Type B pancreatic cell (in vitro differentiated cells): Measurements from ENCODE around the gene KIR2DL1. TPM values are rescaled to one million over a fixed set of nuclear protein-coding genes. Genes with fewer than 3 reads are reported as not detected.
"Not testable (repeated sequence)": the region's sequence is repeated elsewhere in the genome, so short reads cannot be mapped to it uniquely, and the experiment has no call there.

Experiments
- DNase-seq: peaks from one replicate; pipeline ENCODE4 v3.0.0; 2021; ENCODE audit warnings: mixed read lengths; ENCODE audit not compliant: unreplicated experiment; ENCODE audit errors: extremely low spot score
- H3K27ac Mint-ChIP-seq: 2 replicates; pipeline ENCODE4 v1.8.0; 2021; ENCODE audit warnings: mild to moderate bottlenecking, mixed read lengths
- H3K27me3 Mint-ChIP-seq: 2 replicates; pipeline ENCODE4 v1.8.0; 2021; ENCODE audit warnings: mixed read lengths
- H3K36me3 Mint-ChIP-seq: 2 replicates; pipeline ENCODE4 v1.8.0; 2021; ENCODE audit warnings: mixed read lengths
- H3K4me1 Mint-ChIP-seq: one replicate; pipeline ENCODE4 v1.8.0; 2021; ENCODE audit warnings: mixed read lengths; ENCODE audit not compliant: unreplicated experiment
- H3K4me3 Mint-ChIP-seq: 2 replicates; pipeline ENCODE4 v1.8.0; 2021; ENCODE audit warnings: mild to moderate bottlenecking, mixed read lengths
- H3K9me3 Mint-ChIP-seq: 2 replicates; pipeline ENCODE4 v1.8.0; 2021; ENCODE audit warnings: mixed read lengths
- total RNA-seq: library from RNA; stranded (reverse); gene quantifications from 2 replicates; pipeline ENCODE4 v1.2.1, GENCODE V29; 2021; ENCODE audit warnings: low replicate concordance

The KIR2DL1 gene
- total RNA-seq, 1 donor from 2014 or later, result not detected

- H3K36me3 Mint-ChIP-seq, DNase-seq, H3K27ac Mint-ChIP-seq, H3K27me3 Mint-ChIP-seq, H3K4me1 Mint-ChIP-seq, H3K4me3 Mint-ChIP-seq: not testable (repeated sequence)
- peaks cover 21% of the 10 kb centered on the region for H3K9me3 Mint-ChIP-seq
Observed at GRCh38 chr19:54756204-54757110, 13.1 kb upstream of the KIR2DL1 start.

DNA sequence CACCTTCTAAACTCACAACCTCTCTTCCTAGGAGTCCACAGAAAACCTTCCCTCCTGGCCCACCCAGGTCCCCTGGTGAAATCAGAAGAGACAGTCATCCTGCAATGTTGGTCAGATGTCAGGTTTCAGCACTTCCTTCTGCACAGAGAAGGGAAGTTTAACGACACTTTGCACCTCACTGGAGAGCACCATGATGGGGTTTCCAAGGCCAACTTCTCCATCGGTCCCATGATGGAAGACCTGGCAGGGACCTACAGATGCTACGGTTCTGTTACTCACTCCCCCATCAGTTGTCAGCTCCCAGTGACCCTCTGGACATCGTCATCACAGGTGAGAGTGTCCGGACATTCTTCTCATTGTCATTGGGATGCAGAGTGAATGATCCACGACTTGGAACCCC, 11.0 kb upstream of the KIR2DL1 start:
- not testable (repeated sequence) for H3K27me3 Mint-ChIP-seq, DNase-seq, H3K36me3 Mint-ChIP-seq, H3K27ac Mint-ChIP-seq, H3K4me1 Mint-ChIP-seq, H3K4me3 Mint-ChIP-seq
- H3K9me3 Mint-ChIP-seq, result peaks cover 14% of the 10 kb centered on the region

GRCh38 chr19:54764219-54764618, 5.4 kb upstream of the KIR2DL1 start:
- H3K36me3 Mint-ChIP-seq, H3K27me3 Mint-ChIP-seq, H3K27ac Mint-ChIP-seq, H3K9me3 Mint-ChIP-seq, H3K4me3 Mint-ChIP-seq, H3K4me1 Mint-ChIP-seq, DNase-seq: not testable (repeated sequence)

GRCh38 chr19:54766464-54766863, 3.1 kb upstream of the KIR2DL1 start:
- H3K36me3 Mint-ChIP-seq, H3K9me3 Mint-ChIP-seq, DNase-seq, H3K27me3 Mint-ChIP-seq, H3K4me3 Mint-ChIP-seq, H3K27ac Mint-ChIP-seq, H3K4me1 Mint-ChIP-seq: not testable (repeated sequence)

- peaks cover 25% of the 10 kb centered on the region for H3K9me3 Mint-ChIP-seq
- peak; percentile 52 for DNase-seq
- H3K4me3 Mint-ChIP-seq, H3K4me1 Mint-ChIP-seq, H3K27ac Mint-ChIP-seq, H3K36me3 Mint-ChIP-seq, H3K27me3 Mint-ChIP-seq: not testable (repeated sequence)
Observed at GRCh38 chr19:54770511-54770910, 918 bp downstream of the KIR2DL1 start.

GRCh38 chr19:54771018-54771960, 1.7 kb downstream of the KIR2DL1 start:
- not testable (repeated sequence) for H3K4me3 Mint-ChIP-seq, H3K36me3 Mint-ChIP-seq, H3K27me3 Mint-ChIP-seq, H3K4me1 Mint-ChIP-seq, H3K27ac Mint-ChIP-seq
- peak; percentile 61 for DNase-seq
- peaks cover 25% of the 10 kb centered on the region for H3K9me3 Mint-ChIP-seq

- not testable (repeated sequence) for H3K27ac Mint-ChIP-seq, H3K36me3 Mint-ChIP-seq, H3K27me3 Mint-ChIP-seq, H3K4me3 Mint-ChIP-seq, H3K4me1 Mint-ChIP-seq
- DNase-seq, result peak; percentile 64
- peaks cover 25% of the 10 kb centered on the region for H3K9me3 Mint-ChIP-seq
Observed at GRCh38 chr19:54772666-54773065, 3.1 kb downstream of the KIR2DL1 start.

- not testable (repeated sequence) for H3K27me3 Mint-ChIP-seq, H3K36me3 Mint-ChIP-seq, H3K27ac Mint-ChIP-seq, H3K4me3 Mint-ChIP-seq, H3K4me1 Mint-ChIP-seq
- peak; percentile 69 for DNase-seq
- peaks cover 22% of the 10 kb centered on the region for H3K9me3 Mint-ChIP-seq
Observed at GRCh38 chr19:54775095-54775815, 5.7 kb downstream of the KIR2DL1 start.

DNA sequence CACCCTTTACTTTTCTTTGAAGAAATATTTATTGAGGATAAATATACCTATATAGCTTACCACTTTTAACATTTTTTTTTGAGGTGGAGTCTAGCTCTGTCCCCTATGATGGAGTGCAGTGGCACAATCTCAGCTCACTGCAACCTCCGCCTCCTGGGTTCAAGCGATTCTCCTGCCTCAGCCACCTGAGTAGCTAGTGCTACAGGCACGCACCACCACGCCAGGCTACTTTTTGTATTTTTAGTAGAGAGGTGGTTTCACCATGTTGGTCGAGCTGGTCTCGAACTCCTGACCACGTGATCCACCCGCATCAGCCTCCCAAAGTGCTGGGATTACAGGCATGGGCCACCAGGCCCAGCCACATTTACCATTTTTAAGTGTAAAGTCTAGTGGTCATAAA, 6.2 kb downstream of the KIR2DL1 start:
- peaks cover 19% of the 10 kb centered on the region for H3K9me3 Mint-ChIP-seq
- H3K27ac Mint-ChIP-seq, result not testable (repeated sequence)

DNA sequence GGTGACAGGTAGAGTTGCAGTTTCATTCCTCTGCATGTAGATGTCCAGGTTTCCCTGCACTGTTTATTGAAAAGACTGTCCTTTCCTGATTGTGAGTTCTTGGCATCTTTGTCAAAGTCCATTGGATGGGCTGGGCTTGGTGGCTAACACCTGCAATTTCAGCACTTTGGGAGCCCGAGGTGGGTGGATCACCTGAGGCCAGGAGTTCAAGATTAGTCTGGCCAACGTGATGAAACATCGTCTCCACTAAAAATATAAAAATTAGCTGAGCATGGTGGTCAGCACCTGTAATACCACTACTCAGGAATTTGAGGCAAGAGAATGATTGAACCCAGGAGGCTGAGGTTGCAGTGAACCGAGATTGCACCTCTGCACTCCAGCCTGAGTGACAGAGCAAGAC, 8.3 kb downstream of the KIR2DL1 start:
- not testable (repeated sequence) for DNase-seq, H3K27ac Mint-ChIP-seq, H3K4me1 Mint-ChIP-seq, H3K36me3 Mint-ChIP-seq, H3K27me3 Mint-ChIP-seq, H3K4me3 Mint-ChIP-seq
- peaks cover 16% of the 10 kb centered on the region for H3K9me3 Mint-ChIP-seq

More for the DNA sequence above, 6.2 kb downstream of the KIR2DL1 start:
- DNase-seq, result peak; percentile 44
- H3K27me3 Mint-ChIP-seq, H3K36me3 Mint-ChIP-seq, H3K4me1 Mint-ChIP-seq, H3K4me3 Mint-ChIP-seq: not testable (repeated sequence)

DNA sequence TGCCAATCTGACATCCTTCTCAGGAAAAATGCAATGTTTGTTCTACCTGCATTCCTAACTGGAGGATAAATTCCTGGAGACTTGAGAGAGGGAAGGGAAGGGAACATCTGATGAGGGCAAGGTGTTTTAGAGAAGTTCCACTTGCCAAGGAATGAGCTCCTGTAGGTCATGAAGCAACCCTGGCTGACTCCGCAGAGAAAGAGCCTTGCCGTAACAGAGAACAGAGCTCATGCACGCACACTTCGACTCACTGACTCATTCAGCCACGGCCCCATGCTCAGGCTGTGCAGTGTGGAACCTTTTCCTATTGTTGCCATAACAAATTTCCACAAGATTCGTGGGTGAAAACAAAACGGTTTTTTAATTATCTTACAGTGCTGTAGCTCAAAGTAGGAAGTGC, 9.3 kb downstream of the KIR2DL1 start:
- not testable (repeated sequence) for H3K27me3 Mint-ChIP-seq, H3K9me3 Mint-ChIP-seq, H3K4me3 Mint-ChIP-seq, H3K27ac Mint-ChIP-seq, DNase-seq, H3K4me1 Mint-ChIP-seq, H3K36me3 Mint-ChIP-seq

- not testable (repeated sequence) for H3K27ac Mint-ChIP-seq, H3K4me1 Mint-ChIP-seq, H3K4me3 Mint-ChIP-seq, H3K9me3 Mint-ChIP-seq, H3K27me3 Mint-ChIP-seq, H3K36me3 Mint-ChIP-seq, DNase-seq
Observed at GRCh38 chr19:54782916-54783315, 13.3 kb downstream of the KIR2DL1 start.

DNA sequence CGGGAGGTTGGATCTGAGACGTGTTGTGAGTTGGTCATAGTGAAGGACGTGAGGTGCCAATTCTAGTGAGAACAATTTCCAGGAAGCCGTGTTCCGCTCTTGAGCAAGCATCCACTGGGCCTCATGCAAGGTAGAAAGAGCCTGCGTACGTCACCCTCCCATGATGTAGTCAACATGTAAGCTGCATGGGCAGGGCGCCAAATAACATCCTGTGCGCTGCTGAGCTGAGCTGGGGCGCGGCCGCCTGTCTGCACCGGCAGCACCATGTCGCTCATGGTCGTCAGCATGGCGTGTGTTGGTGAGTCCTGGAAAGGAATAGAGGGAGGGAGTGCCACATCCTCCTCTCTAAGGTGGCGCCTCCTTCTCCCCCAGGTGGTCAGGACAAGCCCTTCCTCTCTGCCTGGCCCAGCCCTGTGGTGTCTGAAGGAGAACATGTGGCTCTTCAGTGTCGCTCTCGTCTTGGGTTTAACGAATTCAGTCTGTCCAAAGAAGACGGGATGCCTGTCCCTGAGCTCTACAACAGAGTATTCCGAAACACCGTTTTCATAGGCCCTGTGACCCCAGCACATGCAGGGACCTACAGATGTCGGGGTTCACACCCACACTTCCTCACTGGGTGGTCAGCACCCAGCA, 16.6 kb downstream of the KIR2DL1 start:
- not testable (repeated sequence) for H3K4me3 Mint-ChIP-seq, H3K36me3 Mint-ChIP-seq, H3K9me3 Mint-ChIP-seq, H3K4me1 Mint-ChIP-seq, H3K27me3 Mint-ChIP-seq, H3K27ac Mint-ChIP-seq, DNase-seq
